Liver (tissue), 9 donors: ENCODE measurements around the gene RETREG3. TPM values are rescaled to one million over a fixed set of nuclear protein-coding genes. Genes with fewer than 3 reads are reported as not detected.

ENCODE experiments used
- DNase-seq: peaks from one replicate; pipeline ENCODE4 v3.0.0-alpha.2; 2017; ENCODE audit warnings: low spot score
- H3K27ac ChIP-seq, 2 donors: one replicate each; pipeline ENCODE4 v1.7.0; 2013; ENCODE audit warnings: inconsistent platforms in 2 of 2, low read length in 2 of 2, control low read depth in 1 of 2, low read depth in 1 of 2, mild to moderate bottlenecking in 1 of 2
- H3K27me3 ChIP-seq, 4 donors: one replicate each; pipeline versions ENCODE4 v1.6.1 to v1.7.0; 2013; ENCODE audit warnings: low read length in 3 of 4, inconsistent platforms in 1 of 4, mild to moderate bottlenecking in 1 of 4, moderate library complexity in 1 of 4; ENCODE audit not compliant: control insufficient read depth in 4 of 4, insufficient read depth in 4 of 4
- H3K36me3 ChIP-seq, 4 donors: one replicate each; pipeline versions ENCODE4 v1.6.1 to v1.7.0; 2013; ENCODE audit warnings: low read length in 3 of 4, mild to moderate bottlenecking in 3 of 4, low read depth in 1 of 4, moderate library complexity in 1 of 4; ENCODE audit not compliant: control insufficient read depth in 4 of 4, insufficient read depth in 3 of 4
- H3K4me1 ChIP-seq, 4 donors: one replicate each; pipeline versions ENCODE4 v1.6.1 to v1.7.0; 2013; ENCODE audit warnings: low read length in 3 of 4, mild to moderate bottlenecking in 3 of 4, moderate library complexity in 1 of 4; ENCODE audit not compliant: control insufficient read depth in 4 of 4, insufficient read depth in 4 of 4
- H3K4me3 ChIP-seq, 3 donors: one replicate each; pipeline versions ENCODE4 v1.6.1 to v1.7.0; 2013; ENCODE audit warnings: low read length in 3 of 3, control low read depth in 1 of 3, low read depth in 1 of 3, mild to moderate bottlenecking in 1 of 3
- H3K9ac ChIP-seq, 2 donors: one replicate each; pipeline ENCODE4 v1.7.0; 2013; ENCODE audit warnings: low read length in 2 of 2, mild to moderate bottlenecking in 2 of 2, moderate library complexity in 2 of 2, control low read depth in 1 of 2, low read depth in 1 of 2
- H3K9me3 ChIP-seq, 4 donors: one replicate each; pipeline versions ENCODE4 v1.6.1 to v1.7.0; 2013; ENCODE audit warnings: low read length in 3 of 4; ENCODE audit not compliant: control insufficient read depth in 4 of 4
- EGR1 ChIP-seq, 2 donors: IDR thresholded peaks; 2 replicates each; pipeline ENCODE4 v1.6.1; 2016 to 2018; ENCODE audit warnings: antibody characterized with exemption in 2 of 2, low read depth in 2 of 2
- FOXA1 ChIP-seq: IDR thresholded peaks from 2 replicates; pipeline ENCODE4 v1.6.1; 2016; ENCODE audit warnings: antibody characterized with exemption
- GABPA ChIP-seq, 2 donors: IDR thresholded peaks in 1 of 2; conservative IDR thresholded peaks in 1 of 2; 2 replicates each; pipeline ENCODE4 v1.6.1; 2016; ENCODE audit warnings: antibody characterized with exemption in 2 of 2, mild to moderate bottlenecking in 1 of 2, moderate library complexity in 1 of 2
- HNF4A ChIP-seq, 2 donors: conservative IDR thresholded peaks; 2 replicates each; pipeline ENCODE4 v1.6.1; 2016; ENCODE audit warnings: antibody characterized with exemption in 2 of 2, mild to moderate bottlenecking in 2 of 2
- HNF4G ChIP-seq: IDR thresholded peaks from 2 replicates; pipeline ENCODE4 v1.6.1; 2016; ENCODE audit warnings: antibody characterized with exemption
- MAX ChIP-seq: IDR thresholded peaks from 2 replicates; pipeline ENCODE4 v1.6.1; 2016; ENCODE audit warnings: antibody characterized with exemption
- NR2F2 ChIP-seq: IDR thresholded peaks from 2 replicates; pipeline ENCODE4 v1.6.1; 2016; ENCODE audit warnings: antibody characterized with exemption
- RXRA ChIP-seq, 2 donors: IDR thresholded peaks; 2 replicates each; pipeline ENCODE4 v1.6.1; 2017 to 2018; ENCODE audit warnings: antibody characterized with exemption in 2 of 2, mild to moderate bottlenecking in 1 of 2
- TAF1 ChIP-seq: conservative IDR thresholded peaks from 2 replicates; pipeline ENCODE4 v1.6.1; 2016; ENCODE audit warnings: antibody characterized with exemption, mild to moderate bottlenecking
- YY1 ChIP-seq: IDR thresholded peaks from 2 replicates; pipeline ENCODE4 v1.6.1; 2016; ENCODE audit warnings: antibody characterized with exemption, mild to moderate bottlenecking
- ZBTB33 ChIP-seq: IDR thresholded peaks from 2 replicates; pipeline ENCODE4 v1.6.1; 2016; ENCODE audit warnings: antibody characterized with exemption
- WGBS: extraction: QIAGEN DNeasy Blood & Tissue Kit; methylation state at CpG from one replicate; pipeline ENCODE4 v1.1.7; 2013; 5-methylcytosine and 5-hydroxymethylcytosine counted together
- polyA plus RNA-seq, 2 donors: library from polyadenylated mRNA; stranded (reverse) in 1 of 2; unstranded in 1 of 2; fragments of 200-250 nt in 1 of 2; fragments of >200 nt in 1 of 2; fragmentation: Nextera tagmentation in 1 of 2; extraction: Ambion mirVana in 1 of 2; gene quantifications; one replicate each; pipeline versions ENCODE4 v1.2.1 to v1.2.3, GENCODE V29; 2013 to 2015
- total RNA-seq, 2 donors: library from RNA; depleted of rRNA; stranded (reverse); fragments of >200 nt; gene quantifications; one replicate each; pipeline ENCODE4 v1.2.3, GENCODE V29; 2014
- TF ChIP-seq, protein P1 (sequence below): IDR thresholded peaks from 2 replicates; pipeline ENCODE4 v1.6.1; 2016; ENCODE audit warnings: antibody characterized with exemption
- TF ChIP-seq, protein P2 (sequence below): IDR thresholded peaks from 2 replicates; pipeline ENCODE4 v1.6.1; 2016; ENCODE audit warnings: antibody characterized with exemption, mild to moderate bottlenecking
- donor health status: healthy.
- donor health status: healthy.
- donor health status: healthy.
- donor health status: healthy.
- donor health status: healthy.

RETREG3 gene
- total and polyA plus RNA-seq, 4 donors, result 9.0 to 44.3 (median 26.6) TPM

DNA sequence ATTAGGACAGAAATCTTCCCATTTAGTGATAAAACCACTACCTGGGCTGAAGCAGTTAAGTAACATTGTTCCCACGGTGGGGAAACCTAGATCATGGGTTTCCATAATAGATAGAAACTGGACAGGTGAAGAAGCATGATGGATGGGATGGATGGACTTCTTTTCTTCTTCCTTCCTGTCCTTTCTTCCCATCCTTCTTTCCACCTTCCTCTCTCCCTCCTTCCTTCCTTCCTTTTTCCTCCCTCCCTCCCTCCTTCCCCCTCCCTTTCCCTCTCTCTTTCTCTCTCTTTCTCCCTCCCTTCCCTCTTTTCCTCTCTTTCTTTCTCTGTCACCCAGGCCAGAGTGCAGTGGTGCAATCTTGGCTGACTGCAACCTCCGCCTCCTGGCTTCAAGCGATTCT is 34.7 kb downstream of the RETREG3 start (continued):
- no peak for TF ChIP-seq FOXA1
- TF ChIP-seq MAX, result no peak
- TF ChIP-seq HNF4G, result no peak

DNA sequence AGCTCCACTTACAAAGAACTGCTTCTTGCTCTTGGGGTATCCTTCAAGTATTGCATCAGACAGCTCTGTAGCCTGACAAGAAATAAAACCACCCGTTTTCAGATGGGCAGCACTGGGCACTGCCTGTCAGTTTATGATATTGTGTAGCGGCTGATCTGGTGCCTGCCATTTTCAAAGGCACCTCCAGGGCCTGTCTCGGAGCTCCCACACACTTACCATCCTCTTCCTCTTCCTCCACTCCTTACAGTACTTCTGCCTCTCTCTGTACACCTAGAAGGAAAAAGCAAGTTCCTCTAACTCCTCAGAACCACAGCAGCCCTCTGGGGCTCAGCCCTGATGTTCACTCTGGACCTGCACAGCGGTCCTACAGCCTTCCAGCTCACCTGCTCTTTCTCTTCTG is 36.1 kb downstream of the RETREG3 start:
- Histone ChIP-seq H3K9me3 (no peaks in the 10 kb centered on the region), H3K9ac (no peak overlapping the region), H3K4me1 (peaks cover 0 to 45% (median 28%) of the 10 kb centered on the region in 4 donors), H3K36me3 (peaks cover 11 to 51% (median 34%) of the 10 kb centered on the region in 4 donors), H3K27me3 (no peaks in the 10 kb centered on the region), H3K4me3 (no peak overlapping the region), H3K27ac (no peak overlapping the region)
- 87% methylated on average over 4 of the region's 4 CpGs for WGBS
- TF ChIP-seq, protein P1, sequence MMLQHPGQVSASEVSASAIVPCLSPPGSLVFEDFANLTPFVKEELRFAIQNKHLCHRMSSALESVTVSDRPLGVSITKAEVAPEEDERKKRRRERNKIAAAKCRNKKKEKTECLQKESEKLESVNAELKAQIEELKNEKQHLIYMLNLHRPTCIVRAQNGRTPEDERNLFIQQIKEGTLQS, result no peak
- TF ChIP-seq HNF4A (conservative IDR thresholded peaks at IDR 0.05) (no peak), NR2F2 (no peak), TAF1 (no peak), HNF4G (no peak)
- TF ChIP-seq, protein P2, sequence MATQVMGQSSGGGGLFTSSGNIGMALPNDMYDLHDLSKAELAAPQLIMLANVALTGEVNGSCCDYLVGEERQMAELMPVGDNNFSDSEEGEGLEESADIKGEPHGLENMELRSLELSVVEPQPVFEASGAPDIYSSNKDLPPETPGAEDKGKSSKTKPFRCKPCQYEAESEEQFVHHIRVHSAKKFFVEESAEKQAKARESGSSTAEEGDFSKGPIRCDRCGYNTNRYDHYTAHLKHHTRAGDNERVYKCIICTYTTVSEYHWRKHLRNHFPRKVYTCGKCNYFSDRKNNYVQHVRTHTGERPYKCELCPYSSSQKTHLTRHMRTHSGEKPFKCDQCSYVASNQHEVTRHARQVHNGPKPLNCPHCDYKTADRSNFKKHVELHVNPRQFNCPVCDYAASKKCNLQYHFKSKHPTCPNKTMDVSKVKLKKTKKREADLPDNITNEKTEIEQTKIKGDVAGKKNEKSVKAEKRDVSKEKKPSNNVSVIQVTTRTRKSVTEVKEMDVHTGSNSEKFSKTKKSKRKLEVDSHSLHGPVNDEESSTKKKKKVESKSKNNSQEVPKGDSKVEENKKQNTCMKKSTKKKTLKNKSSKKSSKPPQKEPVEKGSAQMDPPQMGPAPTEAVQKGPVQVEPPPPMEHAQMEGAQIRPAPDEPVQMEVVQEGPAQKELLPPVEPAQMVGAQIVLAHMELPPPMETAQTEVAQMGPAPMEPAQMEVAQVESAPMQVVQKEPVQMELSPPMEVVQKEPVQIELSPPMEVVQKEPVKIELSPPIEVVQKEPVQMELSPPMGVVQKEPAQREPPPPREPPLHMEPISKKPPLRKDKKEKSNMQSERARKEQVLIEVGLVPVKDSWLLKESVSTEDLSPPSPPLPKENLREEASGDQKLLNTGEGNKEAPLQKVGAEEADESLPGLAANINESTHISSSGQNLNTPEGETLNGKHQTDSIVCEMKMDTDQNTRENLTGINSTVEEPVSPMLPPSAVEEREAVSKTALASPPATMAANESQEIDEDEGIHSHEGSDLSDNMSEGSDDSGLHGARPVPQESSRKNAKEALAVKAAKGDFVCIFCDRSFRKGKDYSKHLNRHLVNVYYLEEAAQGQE, result no peak
- no peak for DNase-seq

DNA sequence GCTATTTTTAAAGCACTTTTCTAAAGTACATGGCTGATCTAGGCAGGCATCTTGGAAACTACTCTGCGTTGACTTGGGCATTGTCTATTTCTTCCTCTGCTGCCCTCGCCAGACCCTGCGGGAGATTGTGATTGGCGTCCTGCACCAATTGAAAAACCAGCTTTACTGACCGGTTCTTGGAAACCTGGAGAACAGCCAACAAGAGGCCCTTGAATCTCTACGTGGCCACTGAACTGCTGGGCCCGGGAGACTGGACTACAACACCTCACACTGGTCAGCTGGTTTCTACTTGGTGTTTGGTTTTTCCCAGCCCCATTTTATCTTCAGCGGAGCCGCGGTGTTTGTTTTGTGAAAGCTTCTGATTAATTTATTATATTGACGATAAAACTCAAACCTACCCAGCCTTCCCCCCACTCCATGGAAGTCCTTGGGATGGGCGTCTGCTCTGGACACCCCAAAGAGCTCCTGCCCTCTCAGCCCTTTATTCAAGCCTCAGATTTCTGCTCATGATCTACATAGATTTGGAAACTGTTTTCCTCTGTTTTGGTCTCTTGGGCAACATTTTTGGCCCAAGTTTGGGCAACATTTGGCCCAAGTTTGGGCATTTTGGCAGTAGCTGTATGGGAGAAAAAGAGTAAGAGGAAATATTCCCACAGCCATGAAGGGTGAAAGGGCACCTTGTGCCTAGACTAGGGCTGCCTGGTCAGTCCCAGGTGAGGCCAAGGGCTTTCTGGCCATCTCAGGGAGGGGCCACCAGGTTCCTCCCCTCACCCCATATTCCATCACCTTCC is 37.5 kb downstream of the RETREG3 start:
- WGBS, result 60% methylated on average over 12 of the region's 12 CpGs
- Histone ChIP-seq H3K27me3 (no peaks in the 10 kb centered on the region), H3K9me3 (no peaks in the 10 kb centered on the region), H3K4me1 (peaks cover under 1 to 40% (median 27%) of the 10 kb centered on the region in 4 donors), H3K27ac (peak overlapping the region; percentile 23 to 25), H3K4me3 (no peak overlapping the region), H3K9ac (no peak overlapping the region), H3K36me3 (peaks cover 11 to 51% (median 34%) of the 10 kb centered on the region in 4 donors)
- TF ChIP-seq EGR1 (IDR thresholded peaks at IDR 0.05; ENCODE audit: low read depth in 2 of 2) (no peak), ZBTB33 (peak; percentile 10), HNF4A (conservative IDR thresholded peaks at IDR 0.05) (peak in 1 of 2 donors; percentile 18), NR2F2 (no peak), YY1 (no peak), GABPA (IDR thresholded peaks at IDR 0.05 in 1 of 2, conservative IDR thresholded peaks at IDR 0.05 in 1 of 2) (no peak), RXRA (IDR thresholded peaks at IDR 0.05) (peak in 1 of 2 donors; percentile 23), MAX (no peak)
- TF ChIP-seq, protein P1, result no peak
- DNase-seq, result no peak
